ENCODE data around the gene PCDHB12.
A peak's percentile ranks its signal among the peaks of the same experiment; 100 is the strongest.

PCDHB12 gene

GRCh38 chr5:141208478-141208877, at the start of gene PCDHB12:
Gene PCDHB12, plus strand, starts transcription at chr5:141208719. Its CDS starts 189 bp downstream, at chr5:141208908.
- CTCF ChIA-PET: interaction anchor here (0.7 to 1.3 kb wide), 5 partner anchors 9 to 711 kb away, joined by 3 to 7 read pairs (median 5); partner anchors contain the start of genes PCDHA11 and PCDHB11
- H3K27ac ChIP-seq (ENCODE audit: extremely low read depth, low read depth, low read length): no peak within 1 kb of the TSS
- TF ChIP-seq GFI1B (tag by site-specific recombination; IDR thresholded peaks at IDR 0.05): no peak
- TF ChIP-seq ZNF654 (tag by site-specific recombination; IDR thresholded peaks at IDR 0.05; ENCODE audit: low read depth): peak; percentile 16; the same call in 1 of the 2 replicates
- H3K4me1 ChIP-seq (ENCODE audit: control insufficient read depth, insufficient read depth, low read length): no peaks in the 10 kb centered on the region
- H3K4me3 ChIP-seq (ENCODE audit: low read depth, low read length): no peak within 1 kb of the TSS
- no peaks in the 10 kb centered on the region; the same call in 1 of the 2 replicates for H3K9me3 ChIP-seq (ENCODE audit: control insufficient read depth, insufficient read depth, low read depth, low read length)
- POLR2A ChIA-PET: no interaction called here
- H3K36me3 ChIP-seq (ENCODE audit: control insufficient read depth in 2 of 2, insufficient read depth in 1 of 2, low read length in 2 of 2): no peaks in the 10 kb centered on the region

- TF ChIP-seq ZNF654 (tag by site-specific recombination; IDR thresholded peaks at IDR 0.05; ENCODE audit: low read depth): peak; percentile 60
- TF ChIP-seq ZNF664 (tag by site-specific recombination; IDR thresholded peaks at IDR 0.05): no peak
- TF ChIP-seq, protein P1, sequence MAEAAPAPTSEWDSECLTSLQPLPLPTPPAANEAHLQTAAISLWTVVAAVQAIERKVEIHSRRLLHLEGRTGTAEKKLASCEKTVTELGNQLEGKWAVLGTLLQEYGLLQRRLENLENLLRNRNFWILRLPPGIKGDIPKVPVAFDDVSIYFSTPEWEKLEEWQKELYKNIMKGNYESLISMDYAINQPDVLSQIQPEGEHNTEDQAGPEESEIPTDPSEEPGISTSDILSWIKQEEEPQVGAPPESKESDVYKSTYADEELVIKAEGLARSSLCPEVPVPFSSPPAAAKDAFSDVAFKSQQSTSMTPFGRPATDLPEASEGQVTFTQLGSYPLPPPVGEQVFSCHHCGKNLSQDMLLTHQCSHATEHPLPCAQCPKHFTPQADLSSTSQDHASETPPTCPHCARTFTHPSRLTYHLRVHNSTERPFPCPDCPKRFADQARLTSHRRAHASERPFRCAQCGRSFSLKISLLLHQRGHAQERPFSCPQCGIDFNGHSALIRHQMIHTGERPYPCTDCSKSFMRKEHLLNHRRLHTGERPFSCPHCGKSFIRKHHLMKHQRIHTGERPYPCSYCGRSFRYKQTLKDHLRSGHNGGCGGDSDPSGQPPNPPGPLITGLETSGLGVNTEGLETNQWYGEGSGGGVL (tag by site-specific recombination; IDR thresholded peaks at IDR 0.05): no peak
- TF ChIP-seq ZBTB7A (tag by site-specific recombination; IDR thresholded peaks at IDR 0.05; ENCODE audit: low read depth): no peak
- no peak for TF ChIP-seq GLI2 (tag by site-specific recombination; IDR thresholded peaks at IDR 0.05; ENCODE audit: borderline replicate concordance, low read depth)
- TF ChIP-seq ZNF660 (tag by site-specific recombination; IDR thresholded peaks at IDR 0.05): no peak
- no peak for TF ChIP-seq ZSCAN30 (tag by site-specific recombination; IDR thresholded peaks at IDR 0.05)
- no peak for TF ChIP-seq ZNF704 (tag by site-specific recombination; IDR thresholded peaks at IDR 0.05)
- no peak for TF ChIP-seq YY1 (tag by site-specific recombination; IDR thresholded peaks at IDR 0.05)
- TF ChIP-seq, protein P2, sequence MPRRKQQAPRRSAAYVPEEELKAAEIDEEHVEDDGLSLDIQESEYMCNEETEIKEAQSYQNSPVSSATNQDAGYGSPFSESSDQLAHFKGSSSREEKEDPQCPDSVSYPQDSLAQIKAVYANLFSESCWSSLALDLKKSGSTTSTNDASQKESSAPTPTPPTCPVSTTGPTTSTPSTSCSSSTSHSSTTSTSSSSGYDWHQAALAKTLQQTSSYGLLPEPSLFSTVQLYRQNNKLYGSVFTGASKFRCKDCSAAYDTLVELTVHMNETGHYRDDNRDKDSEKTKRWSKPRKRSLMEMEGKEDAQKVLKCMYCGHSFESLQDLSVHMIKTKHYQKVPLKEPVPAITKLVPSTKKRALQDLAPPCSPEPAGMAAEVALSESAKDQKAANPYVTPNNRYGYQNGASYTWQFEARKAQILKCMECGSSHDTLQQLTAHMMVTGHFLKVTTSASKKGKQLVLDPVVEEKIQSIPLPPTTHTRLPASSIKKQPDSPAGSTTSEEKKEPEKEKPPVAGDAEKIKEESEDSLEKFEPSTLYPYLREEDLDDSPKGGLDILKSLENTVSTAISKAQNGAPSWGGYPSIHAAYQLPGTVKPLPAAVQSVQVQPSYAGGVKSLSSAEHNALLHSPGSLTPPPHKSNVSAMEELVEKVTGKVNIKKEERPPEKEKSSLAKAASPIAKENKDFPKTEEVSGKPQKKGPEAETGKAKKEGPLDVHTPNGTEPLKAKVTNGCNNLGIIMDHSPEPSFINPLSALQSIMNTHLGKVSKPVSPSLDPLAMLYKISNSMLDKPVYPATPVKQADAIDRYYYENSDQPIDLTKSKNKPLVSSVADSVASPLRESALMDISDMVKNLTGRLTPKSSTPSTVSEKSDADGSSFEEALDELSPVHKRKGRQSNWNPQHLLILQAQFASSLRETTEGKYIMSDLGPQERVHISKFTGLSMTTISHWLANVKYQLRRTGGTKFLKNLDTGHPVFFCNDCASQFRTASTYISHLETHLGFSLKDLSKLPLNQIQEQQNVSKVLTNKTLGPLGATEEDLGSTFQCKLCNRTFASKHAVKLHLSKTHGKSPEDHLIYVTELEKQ (tag by site-specific recombination; IDR thresholded peaks at IDR 0.05; ENCODE audit: borderline replicate concordance): no peak
- TF ChIP-seq, protein P3, sequence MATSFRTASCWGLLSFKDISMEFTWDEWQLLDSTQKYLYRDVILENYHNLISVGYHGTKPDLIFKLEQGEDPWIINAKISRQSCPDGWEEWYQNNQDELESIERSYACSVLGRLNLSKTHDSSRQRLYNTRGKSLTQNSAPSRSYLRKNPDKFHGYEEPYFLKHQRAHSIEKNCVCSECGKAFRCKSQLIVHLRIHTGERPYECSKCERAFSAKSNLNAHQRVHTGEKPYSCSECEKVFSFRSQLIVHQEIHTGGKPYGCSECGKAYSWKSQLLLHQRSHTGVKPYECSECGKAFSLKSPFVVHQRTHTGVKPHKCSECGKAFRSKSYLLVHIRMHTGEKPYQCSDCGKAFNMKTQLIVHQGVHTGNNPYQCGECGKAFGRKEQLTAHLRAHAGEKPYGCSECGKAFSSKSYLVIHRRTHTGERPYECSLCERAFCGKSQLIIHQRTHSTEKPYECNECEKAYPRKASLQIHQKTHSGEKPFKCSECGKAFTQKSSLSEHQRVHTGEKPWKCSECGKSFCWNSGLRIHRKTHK (tag by site-specific recombination; IDR thresholded peaks at IDR 0.05): no peak
- TF ChIP-seq ZNF513 (tag by site-specific recombination; IDR thresholded peaks at IDR 0.05): no peak
- no peak for TF ChIP-seq ZNF626 (tag by site-specific recombination; IDR thresholded peaks at IDR 0.05)
- no peak for TF ChIP-seq ZNF473 (tag by site-specific recombination; IDR thresholded peaks at IDR 0.05)
- no peak for TF ChIP-seq SCRT2 (tag by site-specific recombination; IDR thresholded peaks at IDR 0.05)
- peak; percentile 69 for TF ChIP-seq PRDM1 (tag by site-specific recombination; IDR thresholded peaks at IDR 0.05)
- TF ChIP-seq ZNF223 (tag by site-specific recombination; IDR thresholded peaks at IDR 0.05): no peak
- TF ChIP-seq, protein P4, sequence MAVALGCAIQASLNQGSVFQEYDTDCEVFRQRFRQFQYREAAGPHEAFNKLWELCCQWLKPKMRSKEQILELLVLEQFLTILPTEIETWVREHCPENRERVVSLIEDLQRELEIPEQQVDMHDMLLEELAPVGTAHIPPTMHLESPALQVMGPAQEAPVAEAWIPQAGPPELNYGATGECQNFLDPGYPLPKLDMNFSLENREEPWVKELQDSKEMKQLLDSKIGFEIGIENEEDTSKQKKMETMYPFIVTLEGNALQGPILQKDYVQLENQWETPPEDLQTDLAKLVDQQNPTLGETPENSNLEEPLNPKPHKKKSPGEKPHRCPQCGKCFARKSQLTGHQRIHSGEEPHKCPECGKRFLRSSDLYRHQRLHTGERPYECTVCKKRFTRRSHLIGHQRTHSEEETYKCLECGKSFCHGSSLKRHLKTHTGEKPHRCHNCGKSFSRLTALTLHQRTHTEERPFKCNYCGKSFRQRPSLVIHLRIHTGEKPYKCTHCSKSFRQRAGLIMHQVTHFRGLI (tag by site-specific recombination; IDR thresholded peaks at IDR 0.05): no peak
- TF ChIP-seq ZBTB17 (tag by site-specific recombination; IDR thresholded peaks at IDR 0.05): peak; percentile 18; the same call in 1 of the 2 replicates
- no peaks in the 10 kb centered on the region for H3K36me3 ChIP-seq (ENCODE audit: control insufficient read depth in 2 of 2, insufficient read depth in 1 of 2, low read length in 2 of 2)
- H3K27ac ChIP-seq (ENCODE audit: extremely low read depth, low read depth, low read length): no peak within 1 kb of the TSS
- ChIA-PET POLR2A (no interaction called here), CTCF (interaction anchor here (0.6 to 3.0 kb wide), 14 partner anchors 9 to 1809 kb away, joined by 3 to 20 read pairs (median 3); partner anchors contain the start of genes PCDHB11, PCDHB15, PCDHB16 and PCDHB6)
- no peaks in the 10 kb centered on the region for H3K9me3 ChIP-seq (ENCODE audit: control insufficient read depth, insufficient read depth, low read depth, low read length)
- no peaks in the 10 kb centered on the region for H3K4me1 ChIP-seq (ENCODE audit: control insufficient read depth, insufficient read depth, low read length)
- no peak within 1 kb of the TSS for H3K4me3 ChIP-seq (ENCODE audit: low read depth, low read length)
These were observed 35.9 kb upstream of the PCDHB12 start, which contains the start of gene PCDHB7 for GRCh38 chr5:141172381-141173204. Gene PCDHB7, plus strand, starts transcription at chr5:141172644. Its CDS starts 192 bp downstream, at chr5:141172836.
